Thyroid gland (tissue), 4 donors: ENCODE measurements around the gene CGB7.

Source experiments
- CTCF ChIP-seq, 6 experiments: fragments of 200-600 bp in 3 of 6; fragments of 450-650 bp in 3 of 6; sonication (generic) in 3 of 6; IDR thresholded peaks; one replicate each; pipeline ENCODE4 v1.5.1; 2016 to 2019; ENCODE audit warnings: antibody characterized with exemption in 6 of 6, mild to moderate bottlenecking in 2 of 6, inconsistent platforms in 1 of 6, moderate library complexity in 1 of 6
- POLR2A ChIP-seq, 2 donors: fragments of 450-650 bp; IDR thresholded peaks; one replicate each; pipeline ENCODE4 v1.6.1; 2017; ENCODE audit warnings: antibody characterized with exemption in 2 of 2, mild to moderate bottlenecking in 2 of 2, moderate library complexity in 1 of 2

GRCh38 chr19:49101160-49101559 is 43.6 kb upstream of the CGB7 start:
- TF ChIP-seq CTCF (IDR thresholded peaks at IDR 0.05) (no peak), POLR2A (IDR thresholded peaks at IDR 0.05) (no peak)
